DMS79 (cell line): ENCODE results near the gene SCP2.

Experiments
- DNase-seq: peaks from one replicate; lab custom pipeline; 2025; lab: John Stamatoyannopoulos, UW

Gene SCP2

GRCh38 chr1:52927212-52928014, at the start of gene SCP2:
Gene SCP2 (plus strand): TSS chr1:52927276. CDS start chr1:52927397, 121 bp downstream.
- peak; percentile 42 for DNase-seq

DNA sequence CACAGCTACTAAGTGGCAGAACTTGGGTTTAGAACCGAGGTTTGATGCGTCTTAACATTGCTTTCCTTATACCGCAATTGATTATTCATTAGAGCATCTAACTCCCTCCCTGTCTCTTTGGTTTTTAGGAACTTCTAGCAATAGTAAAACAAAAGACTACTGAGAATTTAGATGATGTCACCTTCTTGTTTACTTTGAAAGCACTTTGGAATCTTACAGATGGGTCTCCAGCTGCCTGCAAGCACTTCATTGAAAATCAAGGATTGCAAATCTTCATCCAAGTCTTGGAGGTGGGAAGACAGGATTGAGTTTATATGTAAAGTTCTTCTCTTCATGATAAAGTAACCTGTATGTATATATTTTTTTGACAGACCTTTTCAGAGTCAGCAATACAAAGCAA, 49.5 kb upstream of the SCP2 start:
- DNase-seq = no peak

DNA sequence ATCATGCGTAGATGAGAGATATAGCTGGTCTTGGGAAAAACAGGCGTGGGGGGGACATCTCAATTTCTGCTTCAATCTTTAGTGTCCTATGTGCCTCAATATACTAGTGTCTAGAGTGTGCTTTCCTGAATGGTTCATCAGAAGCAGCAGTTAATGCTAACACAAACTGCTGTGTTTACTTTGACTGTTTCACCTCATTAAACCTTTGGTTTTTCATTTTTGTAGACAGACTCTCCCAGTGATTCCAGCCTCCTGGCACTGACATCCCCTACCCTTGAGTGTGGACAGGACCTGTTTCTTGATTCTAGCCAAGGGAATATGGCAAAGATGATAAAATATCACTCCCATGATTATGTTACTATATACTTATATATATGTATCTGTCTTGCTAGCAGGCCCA, 46.9 kb upstream of the SCP2 start:
- no peak for DNase-seq

- no peak for DNase-seq
Observed at GRCh38 chr1:52887483-52887882, 39.6 kb upstream of the SCP2 start.

- no peak for DNase-seq
Observed at GRCh38 chr1:52892424-52893215, 34.5 kb upstream of the SCP2 start.

- no peak for DNase-seq
Observed at GRCh38 chr1:52899445-52899894, 27.6 kb upstream of the SCP2 start.

- no peak for DNase-seq
Observed at GRCh38 chr1:52900402-52900801, 26.7 kb upstream of the SCP2 start.

DNA sequence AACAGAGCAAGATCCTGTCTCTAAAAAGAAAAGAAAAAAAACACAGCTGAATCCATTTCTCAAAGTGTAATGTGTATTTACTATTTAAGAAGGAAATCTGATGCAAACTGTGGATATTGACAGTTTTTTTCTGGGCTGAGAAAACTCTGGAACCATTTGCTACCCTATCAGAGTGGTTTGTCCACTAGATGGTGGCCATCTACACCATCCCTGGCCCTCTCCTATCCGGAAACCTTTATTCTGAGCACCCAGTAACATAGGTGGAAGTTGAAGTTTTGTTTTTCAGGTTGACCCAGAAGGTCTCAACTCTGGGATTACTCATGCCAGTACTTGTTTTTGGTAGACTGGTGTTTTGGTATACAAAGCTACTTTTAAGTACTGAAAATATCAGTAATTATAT, 25.7 kb upstream of the SCP2 start:
- DNase-seq = no peak

- no peak for DNase-seq
Observed at GRCh38 chr1:52904208-52904926, 22.7 kb upstream of the SCP2 start.

- DNase-seq = no peak
Observed at GRCh38 chr1:52904927-52905698, 22.0 kb upstream of the SCP2 start.

- no peak for DNase-seq
Observed at GRCh38 chr1:52906135-52906603, 20.9 kb upstream of the SCP2 start.

DNA sequence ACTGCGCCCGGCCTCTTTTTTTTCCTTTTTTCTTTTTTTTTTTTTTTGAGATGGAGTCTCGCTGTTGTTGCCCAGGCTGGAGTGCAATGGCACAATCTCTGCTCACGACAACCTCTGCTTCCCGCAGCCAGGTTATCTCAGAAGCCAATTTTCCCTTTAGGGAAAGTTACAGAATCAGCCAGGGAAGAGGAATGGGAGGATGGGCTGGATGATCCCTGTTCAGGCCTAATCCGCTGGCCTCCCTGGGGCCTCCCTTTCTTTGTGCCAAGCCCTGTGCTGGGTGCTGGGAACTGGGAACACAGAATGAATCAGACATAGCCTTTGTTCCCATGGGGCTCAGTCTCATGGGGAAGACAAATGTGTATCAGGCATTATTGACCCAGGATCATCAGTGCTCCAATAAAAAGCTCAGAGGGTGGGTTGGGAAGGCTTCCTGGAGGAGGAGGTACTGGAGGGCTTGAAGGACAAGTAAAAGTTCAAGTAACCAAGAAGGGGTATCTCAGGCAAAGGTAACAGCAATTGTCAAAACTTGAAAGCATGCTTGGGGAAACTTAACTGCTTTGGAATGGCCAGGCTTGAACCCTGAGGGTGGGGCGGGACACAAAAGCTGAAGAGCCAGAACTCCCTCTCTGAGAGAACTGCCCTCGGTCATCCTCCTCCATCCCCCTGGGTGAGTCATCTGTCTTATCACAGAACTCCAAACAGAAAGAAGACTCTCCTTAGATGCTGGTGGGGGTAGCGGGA, 19.8 kb upstream of the SCP2 start:
- DNase-seq = no peak

- DNase-seq = no peak
Observed at GRCh38 chr1:52907812-52908153, 19.3 kb upstream of the SCP2 start.

GRCh38 chr1:52911541-52911940, 15.5 kb upstream of the SCP2 start:
- DNase-seq = no peak

- no peak for DNase-seq
Observed at GRCh38 chr1:52913014-52913413, 14.1 kb upstream of the SCP2 start.

- no peak for DNase-seq
Observed at GRCh38 chr1:52913537-52913936, 13.5 kb upstream of the SCP2 start.

DNA sequence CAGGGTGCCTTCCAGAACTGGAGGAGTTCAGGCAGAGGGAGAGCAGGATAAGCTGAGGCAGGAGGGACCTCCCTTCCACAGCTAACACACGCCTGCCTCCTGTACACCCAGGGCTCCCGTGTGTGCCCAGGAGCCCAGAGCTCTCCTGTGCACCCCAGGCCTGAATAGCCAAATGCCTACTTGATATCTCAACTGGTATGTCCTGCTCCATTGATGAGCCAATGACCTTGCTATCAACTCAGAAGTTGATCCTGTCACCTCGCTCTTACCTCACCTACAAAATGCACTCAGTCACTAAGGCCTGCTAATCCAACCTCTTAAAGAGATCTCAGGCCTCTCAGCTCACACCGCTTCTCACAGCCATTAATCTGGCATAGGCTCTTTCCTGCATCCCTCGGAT, 12.6 kb upstream of the SCP2 start:
- DNase-seq = no peak

- DNase-seq = no peak
Observed at GRCh38 chr1:52915211-52915854, 11.7 kb upstream of the SCP2 start.

GRCh38 chr1:52915855-52916220, 11.2 kb upstream of the SCP2 start:
- DNase-seq = no peak

GRCh38 chr1:52916241-52916975, 10.7 kb upstream of the SCP2 start:
- no peak for DNase-seq
